Common myeloid progenitor, CD34-positive (primary cell): ENCODE measurements around the gene CSNK1G1.

Source experiments
- CTCF ChIA-PET: fragments of 350-600 bp; sonication (Branson Sonifier 250); formaldehyde crosslinking; loops from one replicate; lab custom pipeline; 2021; ENCODE audit warnings: antibody characterized with exemption; lab: Charles Lee
- POLR2A ChIA-PET: fragments of 350-600 bp; sonication (Branson Sonifier 250); formaldehyde crosslinking; loops from one replicate; lab custom pipeline; 2021; ENCODE audit warnings: antibody characterized with exemption; lab: Charles Lee
- DNase-seq, 3 donors: peaks; one replicate each; pipeline versions ENCODE4 v3.0.0 to v3.0.0-alpha.2; 2013
- H3K27ac ChIP-seq, 2 experiments: 1 replicate in 1 of 2; 2 replicates in 1 of 2; pipeline ENCODE4 v1.7.0; 2013; ENCODE audit warnings: inconsistent platforms in 2 of 2, low read length in 2 of 2, mild to moderate bottlenecking in 2 of 2, low read depth in 1 of 2, moderate library complexity in 1 of 2; ENCODE audit not compliant: severe bottlenecking in 2 of 2, insufficient read depth in 1 of 2, poor library complexity in 1 of 2
- H3K27me3 ChIP-seq, 5 experiments: replicated peaks in 2 of 5; 1 replicate in 3 of 5; 2 replicates in 2 of 5; pipeline versions ENCODE4 v1.6.1 to v1.7.0; 2013; ENCODE audit warnings: low read length in 4 of 5, mild to moderate bottlenecking in 2 of 5, moderate library complexity in 2 of 5, inconsistent platforms in 1 of 5; ENCODE audit not compliant: insufficient read depth in 5 of 5, control insufficient read depth in 4 of 5
- H3K36me3 ChIP-seq, 4 experiments: 1 replicate in 2 of 4; 2 replicates in 2 of 4; pipeline versions ENCODE4 v1.6.1 to v1.7.0; 2013; ENCODE audit warnings: low read length in 3 of 4, control low read depth in 1 of 4, mild to moderate bottlenecking in 1 of 4; ENCODE audit not compliant: control insufficient read depth in 4 of 4, insufficient read depth in 4 of 4
- H3K4me1 ChIP-seq, 4 experiments: 1 replicate in 3 of 4; 2 replicates in 1 of 4; pipeline versions ENCODE4 v1.6.1 to v1.7.1; 2013; ENCODE audit warnings: low read length in 3 of 4, mild to moderate bottlenecking in 3 of 4, control low read depth in 1 of 4, inconsistent platforms in 1 of 4, moderate library complexity in 1 of 4; ENCODE audit not compliant: control insufficient read depth in 4 of 4, insufficient read depth in 4 of 4; ENCODE audit errors: control extremely low read depth in 1 of 4
- H3K4me3 ChIP-seq, 7 experiments: 1 replicate in 4 of 7; 2 replicates in 3 of 7; pipeline versions ENCODE4 v1.5.1 to v1.7.0; 2013; ENCODE audit warnings: mild to moderate bottlenecking in 7 of 7, low read length in 6 of 7, moderate library complexity in 6 of 7, inconsistent platforms in 2 of 7, low read depth in 2 of 7, control low read depth in 1 of 7; ENCODE audit not compliant: insufficient read depth in 4 of 7, control insufficient read depth in 1 of 7; ENCODE audit errors: extremely low read depth in 1 of 7
- H3K9me3 ChIP-seq, 5 experiments: 1 replicate in 4 of 5; 2 replicates in 1 of 5; pipeline versions ENCODE4 v1.6.1 to v1.7.1; 2013; ENCODE audit warnings: low read length in 4 of 5, mild to moderate bottlenecking in 2 of 5, inconsistent platforms in 1 of 5, low read depth in 1 of 5, moderate library complexity in 1 of 5; ENCODE audit not compliant: control insufficient read depth in 4 of 5, insufficient read depth in 2 of 5; ENCODE audit errors: control extremely low read depth in 1 of 5
- WGBS: methylation state at CpG from one replicate; pipeline ENCODE4 v1.1.5; 2013; ENCODE audit not compliant: insufficient coverage; 5-methylcytosine and 5-hydroxymethylcytosine counted together

The CSNK1G1 gene

DNA sequence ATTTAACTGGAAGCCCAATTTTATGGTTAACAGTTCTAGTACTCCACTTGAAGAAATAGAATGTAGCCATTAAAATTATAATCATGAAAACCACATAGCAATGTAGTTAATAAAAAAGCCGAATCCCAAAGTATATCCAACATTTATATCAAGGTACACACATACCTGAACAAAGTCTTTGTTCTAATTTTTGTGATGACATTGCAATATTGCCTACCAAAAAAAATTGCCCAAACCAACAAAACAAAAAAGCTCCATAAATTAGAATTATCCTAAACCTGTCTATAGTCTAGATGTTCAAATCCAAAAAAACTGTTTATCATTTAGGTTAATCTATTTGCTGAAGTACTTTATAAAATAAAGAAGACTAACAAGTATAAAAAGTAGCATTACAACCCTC is 70.8 kb downstream of the CSNK1G1 start:
- WGBS: no CpG with 5 or more reads among the region's 1 CpG
- CTCF ChIA-PET: interaction anchor here (1.3 kb wide), 1 partner anchor 11 kb away, joined by 4 read pairs; no protein-coding TSS in a partner anchor
- Histone ChIP-seq H3K27ac (no peak overlapping the region), H3K36me3 (no peaks in the 10 kb centered on the region), H3K27me3 (no peaks in the 10 kb centered on the region), H3K4me1 (no peaks in the 10 kb centered on the region), H3K9me3 (no peaks in the 10 kb centered on the region), H3K4me3 (no peak overlapping the region)
- DNase-seq: no peak
- POLR2A ChIA-PET: no interaction called here

DNA sequence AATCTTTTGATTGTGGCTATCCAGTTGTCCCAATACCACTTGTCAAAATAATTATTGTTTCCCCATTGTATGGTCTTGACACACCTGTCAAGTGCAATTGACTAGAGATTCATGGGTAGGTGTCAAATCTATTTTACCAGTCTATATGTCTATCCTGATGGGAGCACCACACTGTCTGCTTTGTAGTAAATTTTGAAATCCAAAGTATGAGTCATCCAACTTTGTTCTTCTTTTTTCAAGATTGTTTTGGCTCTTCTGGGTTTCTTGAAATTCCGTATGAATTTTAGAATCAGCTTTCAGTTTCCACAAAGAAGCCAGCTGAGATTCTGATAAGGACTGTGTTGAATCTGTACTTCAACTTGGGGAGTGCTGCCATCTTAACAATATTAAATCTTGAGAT is 71.9 kb downstream of the CSNK1G1 start:
- Histone ChIP-seq H3K27me3 (no peaks in the 10 kb centered on the region), H3K36me3 (no peaks in the 10 kb centered on the region), H3K4me3 (no peak overlapping the region), H3K4me1 (no peaks in the 10 kb centered on the region), H3K9me3 (no peaks in the 10 kb centered on the region), H3K27ac (no peak overlapping the region)
- POLR2A ChIA-PET: no interaction called here
- DNase-seq: peak in 2 of 3 donors; percentile 35 to 42
- CTCF ChIA-PET: no interaction called here
- WGBS: 83% methylated on average over 1 of the region's 1 CpG

DNA sequence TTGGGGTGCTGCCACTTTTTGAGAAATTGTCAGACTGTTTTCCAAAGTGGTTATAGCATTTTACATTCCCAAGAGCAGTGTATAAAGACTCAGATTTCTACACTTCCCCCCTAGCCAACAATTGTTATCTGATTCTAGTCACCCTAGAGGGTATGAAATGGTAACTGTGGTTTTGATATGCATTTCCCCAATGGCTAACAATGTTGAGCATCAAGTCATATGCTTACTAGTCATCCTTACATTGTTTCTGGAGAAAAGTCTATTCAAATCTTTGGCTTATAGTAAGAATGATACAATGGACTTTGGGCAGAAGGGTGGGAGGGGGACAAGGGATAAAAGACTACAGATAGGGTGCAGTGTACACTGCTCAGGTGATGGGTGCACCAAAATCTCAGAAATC is 73.3 kb downstream of the CSNK1G1 start:
- ChIA-PET CTCF (no interaction called here), POLR2A (no interaction called here)
- peak in 2 of 3 donors; percentile 5 to 13 for DNase-seq
- H3K27ac ChIP-seq: no peak overlapping the region
- H3K9me3 ChIP-seq: no peaks in the 10 kb centered on the region
- H3K4me3 ChIP-seq: no peak overlapping the region
- no peaks in the 10 kb centered on the region for H3K36me3 ChIP-seq
- no peaks in the 10 kb centered on the region for H3K27me3 ChIP-seq
- no peaks in the 10 kb centered on the region for H3K4me1 ChIP-seq

DNA sequence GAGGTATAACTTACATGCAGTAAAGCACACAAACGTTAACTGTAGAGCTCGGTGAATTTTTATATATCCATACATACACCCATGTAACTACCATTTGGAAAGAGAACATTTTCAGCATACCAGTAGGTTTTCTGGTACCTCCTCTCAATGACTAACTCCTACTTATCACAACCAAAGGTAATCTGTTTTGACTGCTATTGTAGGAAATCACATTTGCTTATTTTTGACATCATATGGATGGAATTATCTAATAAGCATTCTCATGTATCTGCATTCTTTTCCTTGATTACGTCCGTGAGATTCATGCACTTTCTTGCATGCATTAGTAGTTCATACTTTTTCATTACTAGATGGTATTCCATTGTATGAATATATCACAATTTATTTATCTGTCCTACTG is 76.8 kb downstream of the CSNK1G1 start:
- Histone ChIP-seq H3K27ac (no peak overlapping the region), H3K36me3 (no peaks in the 10 kb centered on the region), H3K9me3 (no peaks in the 10 kb centered on the region), H3K4me1 (peaks cover 0 to 7% (median 2%) of the 10 kb centered on the region in 4 experiments), H3K27me3 (no peaks in the 10 kb centered on the region), H3K4me3 (no peak overlapping the region)
- no peak for DNase-seq
- ChIA-PET POLR2A (no interaction called here), CTCF (no interaction called here)
- 84% methylated on average over 2 of the region's 4 CpGs for WGBS

DNA sequence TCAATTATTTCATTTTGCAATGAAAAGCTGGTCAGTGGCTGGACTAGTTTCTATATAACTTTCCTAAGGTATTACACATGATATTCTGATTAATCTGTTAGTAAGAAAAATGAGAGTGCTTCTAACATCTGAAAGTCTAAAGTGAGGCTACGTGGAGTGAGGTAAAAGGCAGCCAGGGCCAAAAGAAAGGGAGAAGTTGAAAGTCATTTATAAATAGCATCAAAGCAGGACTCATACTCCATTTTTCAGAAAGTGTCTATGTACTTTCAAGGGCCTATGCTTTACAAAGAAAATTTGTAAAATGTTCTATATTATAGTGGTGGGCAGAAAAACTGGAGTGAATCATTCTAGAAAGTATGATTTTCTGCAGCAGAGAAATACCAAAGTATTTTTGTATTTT is 80.0 kb downstream of the CSNK1G1 start:
- peaks cover 0 to 5% (median 0%) of the 10 kb centered on the region in 5 experiments for H3K9me3 ChIP-seq
- no peaks in the 10 kb centered on the region for H3K27me3 ChIP-seq
- ChIA-PET POLR2A (no interaction called here), CTCF (no interaction called here)
- no peak for DNase-seq
- H3K27ac ChIP-seq: no peak overlapping the region
- H3K4me1 ChIP-seq: peaks cover 0 to 7% (median 3%) of the 10 kb centered on the region in 4 experiments
- H3K4me3 ChIP-seq: no peak overlapping the region
- peaks cover 0 to 3% (median 0%) of the 10 kb centered on the region in 4 experiments for H3K36me3 ChIP-seq
- WGBS: no CpG with 5 or more reads among the region's 1 CpG

DNA sequence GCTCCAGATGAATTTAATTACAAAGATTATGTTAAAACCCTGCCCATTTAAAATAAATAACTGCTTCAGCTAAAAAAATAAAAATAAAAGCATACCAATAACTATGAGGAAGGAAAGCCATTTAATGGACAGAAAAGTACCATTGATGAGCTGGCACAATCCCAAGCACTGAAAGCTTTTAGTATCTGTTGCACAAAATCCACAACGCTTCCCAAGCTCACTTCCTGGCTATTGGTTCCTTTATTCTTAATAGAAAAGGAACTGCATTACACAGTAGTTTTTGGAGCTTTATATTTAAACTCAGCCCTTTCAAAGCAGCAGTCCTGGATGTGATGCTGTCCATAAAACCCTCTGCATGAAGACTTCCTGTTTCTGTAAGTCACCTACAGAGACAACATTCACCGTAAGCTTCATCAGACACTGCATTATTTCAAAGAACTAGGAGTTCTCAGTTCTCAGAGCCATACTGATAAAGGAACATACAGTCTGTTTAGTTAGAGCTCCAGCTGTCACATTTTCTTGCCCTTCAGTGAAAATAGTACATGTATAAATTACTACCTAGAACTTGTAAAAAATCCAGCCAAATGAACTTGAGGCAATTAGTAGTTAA is 81.5 kb downstream of the CSNK1G1 start:
- Histone ChIP-seq H3K4me3 (no peak overlapping the region), H3K36me3 (peaks cover 0 to 3% (median 0%) of the 10 kb centered on the region in 4 experiments), H3K9me3 (peaks cover 0 to 5% (median 0%) of the 10 kb centered on the region in 5 experiments), H3K27ac (no peak overlapping the region), H3K4me1 (peaks cover 0 to 7% (median 3%) of the 10 kb centered on the region in 4 experiments), H3K27me3 (no peaks in the 10 kb centered on the region)
- ChIA-PET CTCF (interaction anchor here (0.6 to 1.3 kb wide), 3 partner anchors 12 to 74 kb away, joined by 3 to 4 read pairs (median 3); no protein-coding TSS in a partner anchor), POLR2A (interaction anchor here (1.0 kb wide), 1 partner anchor 9 kb away, joined by 3 read pairs; no protein-coding TSS in a partner anchor)
- DNase-seq: peak in 2 of 3 donors; percentile 45 to 62
- WGBS: no CpG with 5 or more reads among the region's 2 CpGs

DNA sequence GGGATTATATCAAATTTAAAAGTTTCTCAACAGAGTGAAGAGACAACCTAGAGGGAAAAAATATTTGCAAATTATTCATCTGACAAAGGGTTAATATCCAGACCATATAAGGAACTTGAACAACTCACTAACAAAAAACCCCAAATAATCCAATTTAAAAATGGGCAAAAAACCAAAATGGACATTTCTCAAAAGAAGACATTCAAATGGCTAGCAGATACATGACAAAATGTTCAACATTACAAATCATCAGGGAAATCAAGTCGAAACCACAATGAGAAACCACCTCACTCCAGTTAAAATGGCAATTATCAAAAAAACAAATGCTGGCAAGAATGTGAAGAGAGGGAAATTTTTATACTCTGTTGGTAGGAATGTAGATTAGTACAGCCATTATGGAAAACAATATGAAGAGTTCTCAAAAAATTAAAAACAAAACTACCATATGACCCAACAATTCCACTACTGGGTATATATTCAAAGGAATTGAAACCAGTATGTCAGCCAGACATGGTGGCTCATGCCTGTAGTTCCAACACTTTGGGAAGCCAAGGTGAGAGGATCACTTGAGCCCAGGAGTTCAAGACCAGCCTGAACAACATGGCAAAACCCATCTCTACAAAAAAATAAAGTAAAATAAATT is 88.5 kb downstream of the CSNK1G1 start:
- Histone ChIP-seq H3K9me3 (peaks cover 0 to 13% (median 3%) of the 10 kb centered on the region in 5 experiments), H3K36me3 (peaks cover 0 to 3% (median 0%) of the 10 kb centered on the region in 4 experiments), H3K27me3 (no peaks in the 10 kb centered on the region), H3K4me1 (peaks cover 0 to 4% (median 0%) of the 10 kb centered on the region in 4 experiments), H3K27ac (no peak overlapping the region), H3K4me3 (no peak overlapping the region)
- no CpG with 5 or more reads among the region's 1 CpG for WGBS
- ChIA-PET CTCF (interaction anchor here (0.6 kb wide), 1 partner anchor 8 kb away, joined by 3 read pairs; no protein-coding TSS in a partner anchor), POLR2A (no interaction called here)
- no peak for DNase-seq
